Measurements from ENCODE around the gene IFNA7.
"Not testable (repeated sequence)": the region's sequence is repeated elsewhere in the genome, so short reads cannot be mapped to it uniquely, and the experiment has no call there.

DNA sequence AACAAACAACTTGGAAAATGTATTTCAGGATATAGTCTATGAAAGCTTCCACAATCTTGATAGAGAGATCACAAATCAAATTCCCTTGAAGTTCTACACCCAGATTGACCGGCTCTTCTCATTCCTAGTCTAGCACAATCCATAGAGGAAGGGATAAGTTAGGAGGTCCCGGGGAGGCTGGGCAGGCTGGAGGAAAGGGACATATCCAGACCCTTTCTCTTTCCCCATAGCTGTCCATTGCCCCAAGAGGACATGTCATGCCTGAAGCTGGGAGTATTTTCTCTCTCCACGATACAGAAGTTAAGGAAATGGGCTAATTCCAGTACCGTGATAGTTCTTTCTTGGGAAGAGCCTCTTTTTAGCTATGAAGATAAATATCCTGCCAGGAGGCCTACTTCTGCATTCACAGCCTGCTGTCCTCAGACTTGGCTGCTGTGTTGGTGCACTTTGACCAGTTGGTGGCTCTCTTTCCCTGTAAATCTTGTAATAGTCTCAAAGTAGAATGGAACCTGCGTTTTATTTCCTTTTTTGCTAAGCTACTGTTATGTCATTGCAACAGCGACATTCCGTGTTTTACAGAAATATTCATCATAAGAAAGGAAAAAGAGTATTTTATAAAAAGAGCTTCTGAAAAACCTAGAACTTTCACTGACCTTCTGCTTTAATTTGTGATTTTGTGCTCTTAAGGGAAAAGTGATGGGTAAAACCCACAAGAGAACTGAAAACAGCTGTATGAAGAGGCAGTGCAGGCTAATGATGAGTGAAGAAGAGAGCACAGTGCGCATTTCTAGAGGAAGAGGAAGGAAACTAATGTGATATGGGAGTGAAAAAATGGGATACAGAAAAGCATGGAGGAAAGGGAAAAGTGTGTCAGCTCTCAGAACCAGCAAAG lies 33.7 kb upstream of the IFNA7 start:
- TF ChIP-seq, protein P1, sequence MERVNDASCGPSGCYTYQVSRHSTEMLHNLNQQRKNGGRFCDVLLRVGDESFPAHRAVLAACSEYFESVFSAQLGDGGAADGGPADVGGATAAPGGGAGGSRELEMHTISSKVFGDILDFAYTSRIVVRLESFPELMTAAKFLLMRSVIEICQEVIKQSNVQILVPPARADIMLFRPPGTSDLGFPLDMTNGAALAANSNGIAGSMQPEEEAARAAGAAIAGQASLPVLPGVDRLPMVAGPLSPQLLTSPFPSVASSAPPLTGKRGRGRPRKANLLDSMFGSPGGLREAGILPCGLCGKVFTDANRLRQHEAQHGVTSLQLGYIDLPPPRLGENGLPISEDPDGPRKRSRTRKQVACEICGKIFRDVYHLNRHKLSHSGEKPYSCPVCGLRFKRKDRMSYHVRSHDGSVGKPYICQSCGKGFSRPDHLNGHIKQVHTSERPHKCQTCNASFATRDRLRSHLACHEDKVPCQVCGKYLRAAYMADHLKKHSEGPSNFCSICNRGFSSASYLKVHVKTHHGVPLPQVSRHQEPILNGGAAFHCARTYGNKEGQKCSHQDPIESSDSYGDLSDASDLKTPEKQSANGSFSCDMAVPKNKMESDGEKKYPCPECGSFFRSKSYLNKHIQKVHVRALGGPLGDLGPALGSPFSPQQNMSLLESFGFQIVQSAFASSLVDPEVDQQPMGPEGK (CRISPR knock-in tag; IDR thresholded peaks at IDR 0.05; ENCODE audit: borderline replicate concordance) = not testable (repeated sequence)
- TF ChIP-seq ISL1 (CRISPR knock-in tag; IDR thresholded peaks at IDR 0.05); ARNTL (CRISPR knock-in tag; IDR thresholded peaks at IDR 0.05; ENCODE audit: borderline replicate concordance, low read depth); TCF4 (CRISPR knock-in tag; IDR thresholded peaks at IDR 0.05; ENCODE audit: borderline replicate concordance); ZFP30 (CRISPR knock-in tag; IDR thresholded peaks at IDR 0.05); RARB (CRISPR knock-in tag; IDR thresholded peaks at IDR 0.05); BACH2 (CRISPR knock-in tag; IDR thresholded peaks at IDR 0.05; ENCODE audit: borderline replicate concordance): not testable (repeated sequence)
- TF ChIP-seq, protein P2, sequence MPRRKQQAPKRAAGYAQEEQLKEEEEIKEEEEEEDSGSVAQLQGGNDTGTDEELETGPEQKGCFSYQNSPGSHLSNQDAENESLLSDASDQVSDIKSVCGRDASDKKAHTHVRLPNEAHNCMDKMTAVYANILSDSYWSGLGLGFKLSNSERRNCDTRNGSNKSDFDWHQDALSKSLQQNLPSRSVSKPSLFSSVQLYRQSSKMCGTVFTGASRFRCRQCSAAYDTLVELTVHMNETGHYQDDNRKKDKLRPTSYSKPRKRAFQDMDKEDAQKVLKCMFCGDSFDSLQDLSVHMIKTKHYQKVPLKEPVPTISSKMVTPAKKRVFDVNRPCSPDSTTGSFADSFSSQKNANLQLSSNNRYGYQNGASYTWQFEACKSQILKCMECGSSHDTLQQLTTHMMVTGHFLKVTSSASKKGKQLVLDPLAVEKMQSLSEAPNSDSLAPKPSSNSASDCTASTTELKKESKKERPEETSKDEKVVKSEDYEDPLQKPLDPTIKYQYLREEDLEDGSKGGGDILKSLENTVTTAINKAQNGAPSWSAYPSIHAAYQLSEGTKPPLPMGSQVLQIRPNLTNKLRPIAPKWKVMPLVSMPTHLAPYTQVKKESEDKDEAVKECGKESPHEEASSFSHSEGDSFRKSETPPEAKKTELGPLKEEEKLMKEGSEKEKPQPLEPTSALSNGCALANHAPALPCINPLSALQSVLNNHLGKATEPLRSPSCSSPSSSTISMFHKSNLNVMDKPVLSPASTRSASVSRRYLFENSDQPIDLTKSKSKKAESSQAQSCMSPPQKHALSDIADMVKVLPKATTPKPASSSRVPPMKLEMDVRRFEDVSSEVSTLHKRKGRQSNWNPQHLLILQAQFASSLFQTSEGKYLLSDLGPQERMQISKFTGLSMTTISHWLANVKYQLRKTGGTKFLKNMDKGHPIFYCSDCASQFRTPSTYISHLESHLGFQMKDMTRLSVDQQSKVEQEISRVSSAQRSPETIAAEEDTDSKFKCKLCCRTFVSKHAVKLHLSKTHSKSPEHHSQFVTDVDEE (CRISPR knock-in tag; IDR thresholded peaks at IDR 0.05) = not testable (repeated sequence)

Measured in SK-N-SH treated with all-trans-retinoic acid at 6 μM for 48 hours (cell line).